AG04449 (cell line): Measurements from ENCODE around the gene PLPPR4.
"Not testable (repeated sequence)": the region's sequence is repeated elsewhere in the genome, so short reads cannot be mapped to it uniquely, and the experiment has no call there.

Experiments used
- CTCF ChIA-PET: fragments of 350-600 bp; formaldehyde crosslinking; extraction: SDS; loops from one replicate; lab custom pipeline; 2021; ENCODE audit warnings: antibody characterized with exemption; lab: Yijun Ruan, JAX
- POLR2A ChIA-PET: fragments of 400-600, 350-600 bp; formaldehyde crosslinking; extraction: SDS; loops from one replicate; lab custom pipeline; 2020; ENCODE audit warnings: antibody characterized with exemption, inconsistent platforms; lab: Yijun Ruan, JAX
- DNase-seq: peaks from one replicate; pipeline ENCODE4 v3.0.0-alpha.2; 2010; ENCODE audit warnings: low read depth, low spot score
- H3K4me3 ChIP-seq: 2 replicates; pipeline ENCODE4 v1.5.1; 2011; ENCODE audit warnings: low read depth, mild to moderate bottlenecking, control low read depth, low read length
- TF ChIP-seq, protein P1 (sequence below): IDR thresholded peaks from one replicate; pipeline ENCODE4 v1.5.1; 2011; ENCODE audit warnings: mild to moderate bottlenecking, moderate library complexity, low read length, control low read depth, inconsistent platforms; ENCODE audit not compliant: insufficient read depth; ENCODE audit errors: missing control alignments

Gene PLPPR4

GRCh38 chr1:99270646-99271045 is 6.4 kb downstream of the PLPPR4 start:
- CTCF ChIA-PET = no interaction called here
- DNase-seq = no peak
- no peak overlapping the region for H3K4me3 ChIP-seq
- POLR2A ChIA-PET = no interaction called here
- TF ChIP-seq, protein P1, sequence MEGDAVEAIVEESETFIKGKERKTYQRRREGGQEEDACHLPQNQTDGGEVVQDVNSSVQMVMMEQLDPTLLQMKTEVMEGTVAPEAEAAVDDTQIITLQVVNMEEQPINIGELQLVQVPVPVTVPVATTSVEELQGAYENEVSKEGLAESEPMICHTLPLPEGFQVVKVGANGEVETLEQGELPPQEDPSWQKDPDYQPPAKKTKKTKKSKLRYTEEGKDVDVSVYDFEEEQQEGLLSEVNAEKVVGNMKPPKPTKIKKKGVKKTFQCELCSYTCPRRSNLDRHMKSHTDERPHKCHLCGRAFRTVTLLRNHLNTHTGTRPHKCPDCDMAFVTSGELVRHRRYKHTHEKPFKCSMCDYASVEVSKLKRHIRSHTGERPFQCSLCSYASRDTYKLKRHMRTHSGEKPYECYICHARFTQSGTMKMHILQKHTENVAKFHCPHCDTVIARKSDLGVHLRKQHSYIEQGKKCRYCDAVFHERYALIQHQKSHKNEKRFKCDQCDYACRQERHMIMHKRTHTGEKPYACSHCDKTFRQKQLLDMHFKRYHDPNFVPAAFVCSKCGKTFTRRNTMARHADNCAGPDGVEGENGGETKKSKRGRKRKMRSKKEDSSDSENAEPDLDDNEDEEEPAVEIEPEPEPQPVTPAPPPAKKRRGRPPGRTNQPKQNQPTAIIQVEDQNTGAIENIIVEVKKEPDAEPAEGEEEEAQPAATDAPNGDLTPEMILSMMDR = no peak

DNA sequence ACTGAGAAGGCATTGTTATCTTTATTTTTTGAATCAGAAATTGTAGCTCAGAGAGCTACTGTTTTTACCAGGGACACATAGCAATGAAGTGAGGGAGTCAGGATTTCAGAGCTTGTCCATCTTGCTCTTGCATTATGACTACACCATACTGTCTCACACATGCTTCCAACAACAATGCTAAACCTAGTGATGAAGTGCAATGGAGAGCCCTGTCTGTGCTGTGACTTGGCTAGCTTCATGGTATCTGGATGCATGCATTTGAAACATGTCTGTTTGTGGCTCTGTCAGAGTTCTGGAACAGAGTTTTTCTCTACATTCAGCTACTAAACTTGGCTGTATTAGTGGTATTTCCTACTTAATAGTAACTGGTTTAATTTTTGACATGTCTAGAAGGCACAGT is 7.0 kb downstream of the PLPPR4 start:
- ChIA-PET POLR2A (no interaction called here), CTCF (no interaction called here)
- TF ChIP-seq, protein P1 = no peak
- no peak overlapping the region for H3K4me3 ChIP-seq
- DNase-seq = no peak

- TF ChIP-seq, protein P1 = no peak
- no peak overlapping the region for H3K4me3 ChIP-seq
- CTCF ChIA-PET = no interaction called here
- POLR2A ChIA-PET = no interaction called here
- no peak for DNase-seq
Observed at GRCh38 chr1:99277066-99277465, 12.8 kb downstream of the PLPPR4 start.

GRCh38 chr1:99279525-99279924 is 15.2 kb downstream of the PLPPR4 start:
- H3K4me3 ChIP-seq = no peak overlapping the region
- CTCF ChIA-PET = no interaction called here
- POLR2A ChIA-PET = no interaction called here
- DNase-seq = no peak
- TF ChIP-seq, protein P1 = no peak

DNA sequence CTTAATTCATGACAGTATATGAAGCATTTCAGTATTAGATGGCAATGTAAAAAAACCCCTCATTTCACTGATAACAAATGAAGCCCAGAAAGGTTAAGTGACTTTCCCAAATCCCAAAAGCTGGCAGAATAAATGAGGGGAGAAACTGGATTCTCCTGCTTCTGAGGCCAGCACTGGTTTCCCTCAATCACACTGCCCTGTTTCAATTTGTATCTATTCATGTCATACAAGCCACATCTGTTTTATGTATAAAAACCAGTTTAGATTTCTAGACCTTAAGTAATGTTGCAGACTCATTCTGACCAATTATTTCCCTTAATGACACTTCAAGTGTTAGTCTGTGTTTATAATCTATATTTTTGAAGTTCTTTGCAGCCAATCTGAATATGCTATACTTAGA is 16.8 kb downstream of the PLPPR4 start:
- CTCF ChIA-PET = no interaction called here
- TF ChIP-seq, protein P1 = no peak
- no peak overlapping the region for H3K4me3 ChIP-seq
- DNase-seq = no peak
- POLR2A ChIA-PET = no interaction called here

DNA sequence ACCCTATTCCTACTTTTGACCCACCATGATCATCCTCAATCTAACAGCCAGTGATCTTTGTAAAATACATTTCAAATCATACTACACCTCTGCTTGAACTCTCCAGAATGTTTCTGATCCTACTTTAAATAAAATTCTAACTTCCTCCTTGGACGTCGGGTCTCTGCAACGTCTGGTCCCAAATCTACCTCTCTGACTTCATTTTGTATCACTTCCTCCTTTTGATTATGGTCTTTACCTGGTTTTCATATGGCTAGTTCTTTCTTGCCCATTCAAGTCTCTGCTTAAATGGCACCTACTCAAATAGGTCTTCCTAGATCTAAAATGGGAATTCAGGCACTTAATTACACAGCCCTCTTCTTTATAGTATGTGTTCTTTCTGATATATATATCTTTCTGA is 18.2 kb downstream of the PLPPR4 start:
- ChIA-PET CTCF (no interaction called here), POLR2A (no interaction called here)
- DNase-seq = no peak
- TF ChIP-seq, protein P1 = no peak
- no peak overlapping the region for H3K4me3 ChIP-seq

GRCh38 chr1:99283521-99283920 is 19.2 kb downstream of the PLPPR4 start:
- POLR2A ChIA-PET, H3K4me3 ChIP-seq, DNase-seq, CTCF ChIA-PET: not testable (repeated sequence)
